ENCODE results near the gene COPZ1.

Gene COPZ1

GRCh38 chr12:54358191-54358944 is 33.4 kb downstream of the COPZ1 start:
- FAIRE-seq: no peak
- no peak for DNase-seq (ENCODE audit: low spot score)

GRCh38 chr12:54358945-54359761 is 34.2 kb downstream of the COPZ1 start:
- DNase-seq (ENCODE audit: low spot score): peak; percentile 97
- peak; percentile 79 for FAIRE-seq

GRCh38 chr12:54359762-54360351 is 34.9 kb downstream of the COPZ1 start:
- DNase-seq (ENCODE audit: low spot score): no peak
- no peak for FAIRE-seq

GRCh38 chr12:54360717-54361456 is 36.0 kb downstream of the COPZ1 start:
- peak; percentile 65 for DNase-seq (ENCODE audit: low spot score)
- FAIRE-seq: peak; percentile 71

GRCh38 chr12:54363047-54363446 is 38.1 kb downstream of the COPZ1 start:
- DNase-seq (ENCODE audit: low spot score): no peak
- FAIRE-seq: no peak

- DNase-seq (ENCODE audit: low spot score) (no peak), FAIRE-seq (no peak)
Measured at GRCh38 chr12:54363618-54364017, 38.7 kb downstream of the COPZ1 start.

- no peak for FAIRE-seq
Measured at GRCh38 chr12:54364413-54364812, 39.5 kb downstream of the COPZ1 start, which contains the start of gene GPR84. GPR84 (minus strand) TSS chr12:54364486; CDS start chr12:54363851, 635 bp downstream.

GRCh38 chr12:54368025-54368708 is 43.2 kb downstream of the COPZ1 start:
- no peak for FAIRE-seq

More at GRCh38 chr12:54364413-54364812, 39.5 kb downstream of the COPZ1 start, which contains the start of gene GPR84:
- no peak for DNase-seq (ENCODE audit: low spot score)

GRCh38 chr12:54368709-54369596 is 44.0 kb downstream of the COPZ1 start:
- FAIRE-seq (no peak), DNase-seq (ENCODE audit: low spot score) (peak; percentile 62)

More at GRCh38 chr12:54368025-54368708, 43.2 kb downstream of the COPZ1 start:
- DNase-seq (ENCODE audit: low spot score): no peak

GRCh38 chr12:54369597-54370131 is 44.7 kb downstream of the COPZ1 start:
- FAIRE-seq: no peak
- DNase-seq (ENCODE audit: low spot score): no peak

GRCh38 chr12:54370171-54370730 is 45.3 kb downstream of the COPZ1 start:
- FAIRE-seq (no peak), DNase-seq (ENCODE audit: low spot score) (peak; percentile 61)

GRCh38 chr12:54371328-54372112 is 46.6 kb downstream of the COPZ1 start:
- DNase-seq (ENCODE audit: low spot score) (no peak), FAIRE-seq (no peak)

GRCh38 chr12:54372113-54372806 is 47.3 kb downstream of the COPZ1 start:
- FAIRE-seq (no peak), DNase-seq (ENCODE audit: low spot score) (no peak)

GRCh38 chr12:54373649-54374561 is 49.0 kb downstream of the COPZ1 start:
- DNase-seq (ENCODE audit: low spot score) (no peak), FAIRE-seq (no peak)

- DNase-seq (ENCODE audit: low spot score) (no peak), FAIRE-seq (no peak)
Measured at GRCh38 chr12:54374562-54375258, 49.8 kb downstream of the COPZ1 start.

GRCh38 chr12:54375259-54375579 is 50.3 kb downstream of the COPZ1 start:
- DNase-seq (ENCODE audit: low spot score) (no peak), FAIRE-seq (no peak)
